Mesendoderm (in vitro differentiated cells): ENCODE data around the gene ABR.
A peak's percentile ranks its signal among the peaks of the same experiment; 100 is the strongest.
"Not testable (repeated sequence)": the region's sequence is repeated elsewhere in the genome, so short reads cannot be mapped to it uniquely, and the experiment has no call there.

Experiments used
- DNase-seq: peaks from one replicate; pipeline ENCODE4 v3.0.0; 2013
- H2AK5ac ChIP-seq: 2 replicates; pipeline ENCODE4 v1.6.1; 2013; ENCODE audit warnings: low read length, inconsistent platforms
- H2BK120ac ChIP-seq: 2 replicates; pipeline ENCODE4 v1.6.1; 2013; ENCODE audit warnings: low read depth, mild to moderate bottlenecking, low read length, moderate library complexity, mixed read lengths
- H2BK15ac ChIP-seq: replicated peaks from 2 replicates; pipeline ENCODE4 v1.6.1; 2013; ENCODE audit warnings: low read depth, mild to moderate bottlenecking, moderate library complexity
- H2BK5ac ChIP-seq: 2 replicates; pipeline ENCODE4 v1.6.1; 2013; ENCODE audit warnings: low read length, inconsistent platforms
- H3K18ac ChIP-seq: 2 replicates; pipeline ENCODE4 v1.6.1; 2013; ENCODE audit warnings: mild to moderate bottlenecking, low read length, mixed read lengths
- H3K23ac ChIP-seq: one replicate; pipeline ENCODE4 v1.6.1; 2013; ENCODE audit warnings: low read length
- H3K27ac ChIP-seq: 2 replicates; pipeline ENCODE4 v1.5.1; 2013; ENCODE audit warnings: low read depth, mild to moderate bottlenecking, inconsistent platforms, low read length, moderate library complexity
- H3K27me3 ChIP-seq: 2 replicates; pipeline ENCODE4 v1.6.1; 2013; ENCODE audit warnings: low read length, control low read depth, mild to moderate bottlenecking, inconsistent platforms; ENCODE audit not compliant: insufficient read depth, poor library complexity
- H3K36me3 ChIP-seq: 2 replicates; pipeline ENCODE4 v1.6.1; 2013; ENCODE audit warnings: low read length, inconsistent platforms; ENCODE audit not compliant: control insufficient read depth, insufficient read depth
- H3K4ac ChIP-seq: one replicate; pipeline ENCODE4 v1.6.1; 2013; ENCODE audit warnings: low read depth, mild to moderate bottlenecking, low read length, moderate library complexity
- H3K4me1 ChIP-seq: 2 replicates; pipeline ENCODE4 v1.6.1; 2013; ENCODE audit warnings: low read depth, low read length, inconsistent platforms; ENCODE audit not compliant: control insufficient read depth
- H3K4me2 ChIP-seq: 2 replicates; pipeline ENCODE4 v1.6.1; 2013; ENCODE audit warnings: low read length
- H3K4me3 ChIP-seq: 2 replicates; pipeline ENCODE4 v1.5.1; 2013; ENCODE audit warnings: mild to moderate bottlenecking, low read length
- H3K56ac ChIP-seq: one replicate; pipeline ENCODE4 v1.6.1; 2013; ENCODE audit warnings: low read length
- H3K79me1 ChIP-seq: 2 replicates; pipeline ENCODE4 v1.6.1; 2013; ENCODE audit warnings: low read length, inconsistent platforms
- H3K79me2 ChIP-seq: 2 replicates; pipeline ENCODE4 v1.6.1; 2013; ENCODE audit warnings: mild to moderate bottlenecking, low read length; ENCODE audit not compliant: control insufficient read depth, insufficient read depth
- H3K9ac ChIP-seq: 2 replicates; pipeline ENCODE4 v1.6.1; 2013; ENCODE audit warnings: low read length, inconsistent platforms
- H4K5ac ChIP-seq: one replicate; pipeline ENCODE4 v1.6.1; 2013; ENCODE audit warnings: low read length
- H4K8ac ChIP-seq: one replicate; pipeline ENCODE4 v1.6.1; 2013; ENCODE audit warnings: low read depth, mild to moderate bottlenecking, control low read depth, low read length, moderate library complexity
- WGBS: extraction: QIAGEN DNeasy Blood & Tissue Kit; methylation state at CpG from one replicate; pipeline ENCODE4 v1.1.7; 2013; ENCODE audit warnings: low lambda C conversion rate, missing lambda C conversion rate; ENCODE audit not compliant: insufficient coverage; ENCODE audit errors: extremely low coverage; 5-methylcytosine and 5-hydroxymethylcytosine counted together

Gene ABR

GRCh38 chr17:974778-975177, 205.0 kb downstream of the ABR start:
- H3K27me3 ChIP-seq, DNase-seq, H2BK15ac ChIP-seq, H2BK120ac ChIP-seq, H3K56ac ChIP-seq, H2AK5ac ChIP-seq, H3K79me1 ChIP-seq, H4K5ac ChIP-seq, H3K4me2 ChIP-seq, H3K27ac ChIP-seq, H3K36me3 ChIP-seq, H4K8ac ChIP-seq, H3K9ac ChIP-seq, H3K4me1 ChIP-seq, H2BK5ac ChIP-seq, H3K4me3 ChIP-seq, H3K23ac ChIP-seq, H3K4ac ChIP-seq: not testable (repeated sequence)
- Histone ChIP-seq H3K18ac (peak overlapping the region; percentile 28), H3K79me2 (peaks cover 89% of the 10 kb centered on the region)
- no CpG with 5 or more reads among the region's 2 CpGs for WGBS

GRCh38 chr17:973053-973452, 206.7 kb downstream of the ABR start:
- H2BK5ac ChIP-seq: no peak overlapping the region
- no peaks in the 10 kb centered on the region for H3K36me3 ChIP-seq
- peaks cover 4% of the 10 kb centered on the region for H3K79me1 ChIP-seq
- H2AK5ac ChIP-seq: no peak overlapping the region
- H4K8ac ChIP-seq: no peak overlapping the region
- no peak overlapping the region for H2BK15ac ChIP-seq
- peak; percentile 89 for DNase-seq
- WGBS: no CpG with 5 or more reads among the region's 12 CpGs
- H3K4ac ChIP-seq: no peak overlapping the region
- no peak overlapping the region for H3K4me2 ChIP-seq
- H3K4me1 ChIP-seq: peaks cover 17% of the 10 kb centered on the region
- H4K5ac ChIP-seq: no peak overlapping the region
- H3K23ac ChIP-seq: no peak overlapping the region
- H2BK120ac ChIP-seq: no peak overlapping the region
- H3K27ac ChIP-seq: no peak overlapping the region
- peak overlapping the region; percentile 0 for H3K9ac ChIP-seq
- H3K4me3 ChIP-seq: no peak overlapping the region
- H3K27me3 ChIP-seq: no peaks in the 10 kb centered on the region
- H3K56ac ChIP-seq: no peak overlapping the region
- no peak overlapping the region for H3K18ac ChIP-seq
- peaks cover 94% of the 10 kb centered on the region for H3K79me2 ChIP-seq

- not testable (repeated sequence) for H2BK5ac ChIP-seq, H3K27ac ChIP-seq, H3K36me3 ChIP-seq, H2AK5ac ChIP-seq, H3K4me3 ChIP-seq, H4K5ac ChIP-seq, H3K79me1 ChIP-seq, H3K27me3 ChIP-seq, H3K23ac ChIP-seq, DNase-seq, H2BK120ac ChIP-seq, H2BK15ac ChIP-seq, H3K56ac ChIP-seq, H3K9ac ChIP-seq, H4K8ac ChIP-seq, H3K4me2 ChIP-seq, H3K4ac ChIP-seq, H3K18ac ChIP-seq
- peaks cover 15% of the 10 kb centered on the region for H3K4me1 ChIP-seq
- WGBS: no CpG with 5 or more reads among the region's 14 CpGs
- H3K79me2 ChIP-seq: peaks cover 93% of the 10 kb centered on the region
Observed at GRCh38 chr17:971861-972260, 207.9 kb downstream of the ABR start.

GRCh38 chr17:970364-970763, 209.4 kb downstream of the ABR start:
- Histone ChIP-seq H3K79me2 (peaks cover 92% of the 10 kb centered on the region), H2BK15ac (no peak overlapping the region), H3K4ac (no peak overlapping the region), H4K8ac (no peak overlapping the region), H3K4me1 (peaks cover 13% of the 10 kb centered on the region), H3K4me2 (no peak overlapping the region), H2AK5ac (no peak overlapping the region), H3K79me1 (peaks cover 2% of the 10 kb centered on the region), H3K4me3 (no peak overlapping the region), H3K27me3 (no peaks in the 10 kb centered on the region), H2BK5ac (no peak overlapping the region), H4K5ac (no peak overlapping the region), H2BK120ac (no peak overlapping the region), H3K56ac (peak overlapping the region; percentile 4), H3K27ac (no peak overlapping the region), H3K23ac (no peak overlapping the region), H3K36me3 (no peaks in the 10 kb centered on the region), H3K18ac (peak overlapping the region; percentile 54), H3K9ac (peak overlapping the region; percentile 38)
- WGBS: no CpG with 5 or more reads among the region's 9 CpGs
- no peak for DNase-seq

GRCh38 chr17:969811-970355, 209.9 kb downstream of the ABR start:
- Histone ChIP-seq H3K4me3 (no peak overlapping the region), H2BK5ac (no peak overlapping the region), H3K27ac (no peak overlapping the region), H4K8ac (no peak overlapping the region), H2BK120ac (no peak overlapping the region), H2BK15ac (no peak overlapping the region), H3K4ac (no peak overlapping the region), H3K56ac (peak overlapping the region; percentile 75), H3K9ac (peak overlapping the region; percentile 38), H2AK5ac (no peak overlapping the region), H3K18ac (peak overlapping the region; percentile 54), H3K4me1 (peaks cover 17% of the 10 kb centered on the region), H3K23ac (no peak overlapping the region), H3K4me2 (no peak overlapping the region), H4K5ac (no peak overlapping the region), H3K36me3 (no peaks in the 10 kb centered on the region), H3K79me1 (no peaks in the 10 kb centered on the region), H3K79me2 (peaks cover 92% of the 10 kb centered on the region), H3K27me3 (no peaks in the 10 kb centered on the region)
- no peak for DNase-seq
- no CpG with 5 or more reads among the region's 18 CpGs for WGBS
